GM23338 (cell line): ENCODE measurements around the gene GRPR.

Experiments used
- EZH2 ChIP-seq: fragments of 200-600 bp; sonication (generic); IDR thresholded peaks from one replicate; pipeline ENCODE4 v1.8.0; 2017; ENCODE audit warnings: antibody characterized with exemption, mild to moderate bottlenecking, low read depth; ENCODE audit not compliant: unreplicated experiment
- EZH2phosphoT487 ChIP-seq: fragments of 200-600 bp; sonication (generic); IDR thresholded peaks from one replicate; pipeline ENCODE4 v1.8.1; 2018; ENCODE audit warnings: antibody characterized with exemption; ENCODE audit not compliant: unreplicated experiment
- POLR2AphosphoS5 ChIP-seq: IDR thresholded peaks from 2 replicates; pipeline ENCODE4 v1.6.1; 2016; ENCODE audit warnings: antibody characterized with exemption, low read depth
- ZNF331 ChIP-seq: fragments of 250-450 bp; sonication (Bioruptor Pico); IDR thresholded peaks from 2 replicates; pipeline ENCODE4 v1.5.0; 2020; ENCODE audit warnings: low read depth, mild to moderate bottlenecking, moderate library complexity
- TF ChIP-seq, protein P1 (sequence below): IDR thresholded peaks from one replicate; pipeline ENCODE4 v1.6.1; 2018; ENCODE audit warnings: antibody characterized with exemption; ENCODE audit not compliant: unreplicated experiment
- TF ChIP-seq, protein P2 (sequence below), 2 experiments: fragments of 200-600 bp in 1 of 2; sonication (generic) in 1 of 2; conservative IDR thresholded peaks; 2 replicates each; pipeline versions ENCODE4 v1.5.1 to v1.6.1; 2016 to 2017; ENCODE audit warnings: antibody characterized with exemption in 2 of 2, low read depth in 2 of 2, mild to moderate bottlenecking in 2 of 2, moderate library complexity in 1 of 2

DNA sequence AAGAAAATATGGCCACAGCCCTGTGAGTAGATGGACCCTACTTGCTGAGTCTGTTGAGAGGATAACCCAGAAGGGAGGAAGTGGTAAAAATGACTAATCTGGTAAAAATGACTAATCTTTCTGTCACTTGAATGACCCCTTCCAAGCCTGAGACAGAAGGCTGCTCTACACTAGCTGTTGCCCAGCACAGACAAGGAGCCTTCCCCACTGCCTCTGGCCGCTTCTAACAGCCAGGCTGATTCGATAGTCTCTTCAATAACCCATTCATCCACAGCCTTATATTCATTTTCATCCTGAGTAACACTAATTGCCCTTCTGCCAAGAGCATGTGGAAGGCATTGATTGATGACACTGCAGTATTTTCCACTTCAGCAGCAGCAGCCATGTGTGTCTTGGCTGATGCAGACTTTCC, 62.4 kb downstream of the GRPR start:
- TF ChIP-seq POLR2AphosphoS5: no peak
- TF ChIP-seq, protein P1, sequence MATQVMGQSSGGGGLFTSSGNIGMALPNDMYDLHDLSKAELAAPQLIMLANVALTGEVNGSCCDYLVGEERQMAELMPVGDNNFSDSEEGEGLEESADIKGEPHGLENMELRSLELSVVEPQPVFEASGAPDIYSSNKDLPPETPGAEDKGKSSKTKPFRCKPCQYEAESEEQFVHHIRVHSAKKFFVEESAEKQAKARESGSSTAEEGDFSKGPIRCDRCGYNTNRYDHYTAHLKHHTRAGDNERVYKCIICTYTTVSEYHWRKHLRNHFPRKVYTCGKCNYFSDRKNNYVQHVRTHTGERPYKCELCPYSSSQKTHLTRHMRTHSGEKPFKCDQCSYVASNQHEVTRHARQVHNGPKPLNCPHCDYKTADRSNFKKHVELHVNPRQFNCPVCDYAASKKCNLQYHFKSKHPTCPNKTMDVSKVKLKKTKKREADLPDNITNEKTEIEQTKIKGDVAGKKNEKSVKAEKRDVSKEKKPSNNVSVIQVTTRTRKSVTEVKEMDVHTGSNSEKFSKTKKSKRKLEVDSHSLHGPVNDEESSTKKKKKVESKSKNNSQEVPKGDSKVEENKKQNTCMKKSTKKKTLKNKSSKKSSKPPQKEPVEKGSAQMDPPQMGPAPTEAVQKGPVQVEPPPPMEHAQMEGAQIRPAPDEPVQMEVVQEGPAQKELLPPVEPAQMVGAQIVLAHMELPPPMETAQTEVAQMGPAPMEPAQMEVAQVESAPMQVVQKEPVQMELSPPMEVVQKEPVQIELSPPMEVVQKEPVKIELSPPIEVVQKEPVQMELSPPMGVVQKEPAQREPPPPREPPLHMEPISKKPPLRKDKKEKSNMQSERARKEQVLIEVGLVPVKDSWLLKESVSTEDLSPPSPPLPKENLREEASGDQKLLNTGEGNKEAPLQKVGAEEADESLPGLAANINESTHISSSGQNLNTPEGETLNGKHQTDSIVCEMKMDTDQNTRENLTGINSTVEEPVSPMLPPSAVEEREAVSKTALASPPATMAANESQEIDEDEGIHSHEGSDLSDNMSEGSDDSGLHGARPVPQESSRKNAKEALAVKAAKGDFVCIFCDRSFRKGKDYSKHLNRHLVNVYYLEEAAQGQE: no peak
- TF ChIP-seq, protein P2, sequence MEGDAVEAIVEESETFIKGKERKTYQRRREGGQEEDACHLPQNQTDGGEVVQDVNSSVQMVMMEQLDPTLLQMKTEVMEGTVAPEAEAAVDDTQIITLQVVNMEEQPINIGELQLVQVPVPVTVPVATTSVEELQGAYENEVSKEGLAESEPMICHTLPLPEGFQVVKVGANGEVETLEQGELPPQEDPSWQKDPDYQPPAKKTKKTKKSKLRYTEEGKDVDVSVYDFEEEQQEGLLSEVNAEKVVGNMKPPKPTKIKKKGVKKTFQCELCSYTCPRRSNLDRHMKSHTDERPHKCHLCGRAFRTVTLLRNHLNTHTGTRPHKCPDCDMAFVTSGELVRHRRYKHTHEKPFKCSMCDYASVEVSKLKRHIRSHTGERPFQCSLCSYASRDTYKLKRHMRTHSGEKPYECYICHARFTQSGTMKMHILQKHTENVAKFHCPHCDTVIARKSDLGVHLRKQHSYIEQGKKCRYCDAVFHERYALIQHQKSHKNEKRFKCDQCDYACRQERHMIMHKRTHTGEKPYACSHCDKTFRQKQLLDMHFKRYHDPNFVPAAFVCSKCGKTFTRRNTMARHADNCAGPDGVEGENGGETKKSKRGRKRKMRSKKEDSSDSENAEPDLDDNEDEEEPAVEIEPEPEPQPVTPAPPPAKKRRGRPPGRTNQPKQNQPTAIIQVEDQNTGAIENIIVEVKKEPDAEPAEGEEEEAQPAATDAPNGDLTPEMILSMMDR (conservative IDR thresholded peaks at IDR 0.05; ENCODE audit: low read depth in 2 of 2): no peak
- TF ChIP-seq EZH2: no peak
- no peak for TF ChIP-seq EZH2phosphoT487
- TF ChIP-seq ZNF331 (CRISPR knock-in tag): no peak
